Pancreas (tissue), 10 donors: ENCODE results near the gene GSS. TPM values are rescaled to one million over a fixed set of nuclear protein-coding genes. Genes with fewer than 3 reads are reported as not detected.

Experiments
- ATAC-seq, 4 donors: fragments of 200-7000 bp; cut with Tn5 transposase; one replicate each; pipeline versions ENCODE4 v1.8.0 to v1.9.1; 2020; ENCODE audit warnings: mild to moderate bottlenecking in 4 of 4, moderate library complexity in 4 of 4
- DNase-seq, 6 donors: peaks; one replicate each; pipeline ENCODE4 v3.0.0-alpha.2; 2020
- FAIRE-seq: peaks from 2 replicates; lab custom pipeline; 2012; peaks lifted over from hg19 to GRCh38; lab: Jason Lieb, UNC
- H3K27ac ChIP-seq, 4 donors: fragments of 200-600 bp; sonication (generic); 1 replicate in 3 of 4; 2 replicates in 1 of 4; pipeline versions ENCODE4 v1.5.0 to v1.8.0; 2020
- H3K27me3 ChIP-seq, 4 donors: fragments of 200-600 bp; one replicate each; pipeline ENCODE4 v1.8.0; 2021
- H3K36me3 ChIP-seq, 3 donors: fragments of 200-600 bp; sonication (generic) in 1 of 3; one replicate each; pipeline versions ENCODE4 v1.5.0 to v1.8.0; 2020 to 2021
- H3K4me1 ChIP-seq, 3 donors: fragments of 200-600 bp; one replicate each; pipeline ENCODE4 v1.8.0; 2021
- H3K4me3 ChIP-seq, 4 donors: fragments of 200-600 bp; sonication (generic) in 2 of 4; one replicate each; pipeline versions ENCODE4 v1.5.0 to v1.8.0; 2020 to 2021
- H3K9me3 ChIP-seq, 4 donors: fragments of 200-600 bp; one replicate each; pipeline ENCODE4 v1.8.0; 2021
- WGBS, 2 donors: extraction: QIAGEN DNeasy Blood & Tissue Kit; methylation state at CpG; one replicate each; pipeline ENCODE4 v1.1.7; 2013; 5-methylcytosine and 5-hydroxymethylcytosine counted together
- intact Hi-C, 3 donors: fragments of 100-400 bp; cut with DNase I; formaldehyde crosslinking; loops; one replicate each; pipeline versions ENCODE4 v1.11.1 to v1.14.2; 2022
- polyA plus RNA-seq, 2 donors: library from polyadenylated mRNA; stranded (reverse); fragments of 200-250 nt; gene quantifications; one replicate each; pipeline ENCODE4 v1.2.3, GENCODE V29; 2013
- total RNA-seq, 6 donors: library from RNA; stranded (reverse); fragmentation: NEBNext Ultra II Directional in 4 of 6; extraction: Animal tissue kit (Norgen Biotek cat#: 25700) in 4 of 6; gene quantifications; one replicate each; pipeline versions ENCODE4 v1.2.1 to v1.2.4, GENCODE V29; 2021 to 2023
- TF ChIP-seq, protein P1 (sequence below), 4 donors: fragments of 200-600 bp; sonication (generic) in 3 of 4; IDR thresholded peaks; one replicate each; pipeline versions ENCODE4 v1.5.0 to v1.8.0; 2021; ENCODE audit warnings: antibody characterized with exemption in 4 of 4
- donor health status: healthy with polysubstance abuse.
- donor health status: DM: no; HTN: no; CAD: no; lungs with moderate emphysema.
- donor health status: DM: no; HTN: no; CAD: no.
- donor health status: control.
- donor health status: control.
- donor health status: Bipolar disorder and iron deficiency.
- donor health status: DM: yes; HTN: yes; CAD: no.
- donor health status: DM: no; HTN: no; CAD: no.
- donor health status: DM: no; HTN: no; CAD: no.
- donor health status: DM: yes; HTN: yes; CAD: no.

Gene GSS
- total and polyA plus RNA-seq, 8 donors: 6.7 to 32.2 (median 14.4) TPM

DNA sequence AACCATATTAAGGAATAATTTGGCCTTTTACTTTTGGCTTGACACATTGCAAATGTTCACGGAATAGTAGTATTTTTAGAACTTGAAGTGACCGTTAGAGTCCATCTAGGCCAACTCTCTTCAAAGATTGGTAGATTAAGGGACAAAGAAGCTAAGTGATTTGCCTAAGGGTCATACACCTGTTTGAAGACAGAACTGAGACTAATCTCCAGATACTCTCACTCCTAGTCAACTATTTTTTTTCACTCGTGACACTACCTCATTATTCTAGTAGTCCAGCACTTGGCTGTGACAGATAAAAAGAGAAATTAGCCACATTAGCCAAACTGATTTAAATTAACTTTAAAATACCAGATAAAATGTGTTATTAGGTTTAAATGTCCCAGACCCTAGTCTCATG lies 68.6 kb downstream of the GSS start:
- TF ChIP-seq, protein P1, sequence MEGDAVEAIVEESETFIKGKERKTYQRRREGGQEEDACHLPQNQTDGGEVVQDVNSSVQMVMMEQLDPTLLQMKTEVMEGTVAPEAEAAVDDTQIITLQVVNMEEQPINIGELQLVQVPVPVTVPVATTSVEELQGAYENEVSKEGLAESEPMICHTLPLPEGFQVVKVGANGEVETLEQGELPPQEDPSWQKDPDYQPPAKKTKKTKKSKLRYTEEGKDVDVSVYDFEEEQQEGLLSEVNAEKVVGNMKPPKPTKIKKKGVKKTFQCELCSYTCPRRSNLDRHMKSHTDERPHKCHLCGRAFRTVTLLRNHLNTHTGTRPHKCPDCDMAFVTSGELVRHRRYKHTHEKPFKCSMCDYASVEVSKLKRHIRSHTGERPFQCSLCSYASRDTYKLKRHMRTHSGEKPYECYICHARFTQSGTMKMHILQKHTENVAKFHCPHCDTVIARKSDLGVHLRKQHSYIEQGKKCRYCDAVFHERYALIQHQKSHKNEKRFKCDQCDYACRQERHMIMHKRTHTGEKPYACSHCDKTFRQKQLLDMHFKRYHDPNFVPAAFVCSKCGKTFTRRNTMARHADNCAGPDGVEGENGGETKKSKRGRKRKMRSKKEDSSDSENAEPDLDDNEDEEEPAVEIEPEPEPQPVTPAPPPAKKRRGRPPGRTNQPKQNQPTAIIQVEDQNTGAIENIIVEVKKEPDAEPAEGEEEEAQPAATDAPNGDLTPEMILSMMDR (IDR thresholded peaks at IDR 0.05): no peak
- no peak overlapping the region for H3K4me3 ChIP-seq
- no peaks in the 10 kb centered on the region for H3K9me3 ChIP-seq
- H3K27ac ChIP-seq: no peak overlapping the region
- H3K27me3 ChIP-seq: no peaks in the 10 kb centered on the region
- DNase-seq: no peak
- WGBS, 2 donors: 45 to 58% methylated on average over 3 of the region's 3 CpGs
- intact Hi-C loops: no loop called here
- no peak for ATAC-seq
- peaks cover 0 to 8% (median 4%) of the 10 kb centered on the region in 3 donors for H3K36me3 ChIP-seq
- no peak for FAIRE-seq
- H3K4me1 ChIP-seq: peaks cover 4 to 15% (median 10%) of the 10 kb centered on the region in 3 donors

GRCh38 chr20:34886122-34886521 lies 69.5 kb downstream of the GSS start:
- intact Hi-C loops: no loop called here
- no peak for FAIRE-seq
- H3K27me3 ChIP-seq: no peaks in the 10 kb centered on the region
- H3K4me3 ChIP-seq: no peak overlapping the region
- H3K9me3 ChIP-seq: no peaks in the 10 kb centered on the region
- H3K27ac ChIP-seq: peak overlapping the region in 1 of 4 donors; percentile 16
- TF ChIP-seq, protein P1 (IDR thresholded peaks at IDR 0.05): no peak
- peaks cover 0 to 8% (median 4%) of the 10 kb centered on the region in 3 donors for H3K36me3 ChIP-seq
- no peak for DNase-seq
- 30 to 31% methylated on average over 3 of the region's 3 CpGs for WGBS, 2 donors
- H3K4me1 ChIP-seq: peaks cover 4 to 10% (median 10%) of the 10 kb centered on the region in 3 donors
- ATAC-seq: peak in 3 of 4 donors; percentile 48 to 79 (median 66)

- H3K27ac ChIP-seq: no peak overlapping the region
- H3K27me3 ChIP-seq: no peaks in the 10 kb centered on the region
- WGBS, 2 donors: 55 to 75% methylated on average over 1 of the region's 1 CpG
- FAIRE-seq: no peak
- no peak for DNase-seq
- H3K4me3 ChIP-seq: no peak overlapping the region
- H3K4me1 ChIP-seq: peaks cover 4 to 10% (median 10%) of the 10 kb centered on the region in 3 donors
- TF ChIP-seq, protein P1 (IDR thresholded peaks at IDR 0.05): no peak
- no peaks in the 10 kb centered on the region for H3K9me3 ChIP-seq
- H3K36me3 ChIP-seq: peaks cover 0 to 8% (median 4%) of the 10 kb centered on the region in 3 donors
- intact Hi-C loops: no loop called here
- ATAC-seq: no peak
These were observed 71.3 kb downstream of the GSS start for GRCh38 chr20:34884260-34884659.

DNA sequence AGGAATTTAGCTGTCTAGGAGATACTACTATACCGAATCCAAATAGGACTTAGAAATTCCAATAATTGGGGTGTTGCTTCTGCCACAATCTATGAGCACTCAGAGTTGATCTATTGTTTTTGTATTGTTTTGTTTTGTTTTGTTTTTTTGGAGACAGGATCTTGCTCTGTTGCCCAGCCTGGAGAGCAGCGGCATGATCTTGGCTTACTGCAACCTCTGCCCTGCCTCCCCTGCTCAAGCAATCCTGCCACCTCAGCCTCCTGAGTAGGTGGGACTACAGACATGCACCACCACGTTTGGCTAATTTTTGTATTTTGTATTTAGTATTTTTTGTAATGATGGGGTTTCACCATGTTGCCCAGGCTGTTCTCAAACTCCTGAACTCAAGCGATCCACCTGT lies 71.8 kb downstream of the GSS start:
- H3K9me3 ChIP-seq: no peaks in the 10 kb centered on the region
- WGBS, 2 donors: 84 to 90% methylated on average over 4 of the region's 4 CpGs
- H3K4me1 ChIP-seq: peaks cover 4 to 10% (median 10%) of the 10 kb centered on the region in 3 donors
- H3K36me3 ChIP-seq: peaks cover 0 to 8% (median 4%) of the 10 kb centered on the region in 3 donors
- DNase-seq: no peak
- no peak overlapping the region for H3K4me3 ChIP-seq
- intact Hi-C loops: no loop called here
- ATAC-seq: no peak
- no peaks in the 10 kb centered on the region for H3K27me3 ChIP-seq
- no peak overlapping the region for H3K27ac ChIP-seq
- TF ChIP-seq, protein P1 (IDR thresholded peaks at IDR 0.05): no peak
- FAIRE-seq: no peak

DNA sequence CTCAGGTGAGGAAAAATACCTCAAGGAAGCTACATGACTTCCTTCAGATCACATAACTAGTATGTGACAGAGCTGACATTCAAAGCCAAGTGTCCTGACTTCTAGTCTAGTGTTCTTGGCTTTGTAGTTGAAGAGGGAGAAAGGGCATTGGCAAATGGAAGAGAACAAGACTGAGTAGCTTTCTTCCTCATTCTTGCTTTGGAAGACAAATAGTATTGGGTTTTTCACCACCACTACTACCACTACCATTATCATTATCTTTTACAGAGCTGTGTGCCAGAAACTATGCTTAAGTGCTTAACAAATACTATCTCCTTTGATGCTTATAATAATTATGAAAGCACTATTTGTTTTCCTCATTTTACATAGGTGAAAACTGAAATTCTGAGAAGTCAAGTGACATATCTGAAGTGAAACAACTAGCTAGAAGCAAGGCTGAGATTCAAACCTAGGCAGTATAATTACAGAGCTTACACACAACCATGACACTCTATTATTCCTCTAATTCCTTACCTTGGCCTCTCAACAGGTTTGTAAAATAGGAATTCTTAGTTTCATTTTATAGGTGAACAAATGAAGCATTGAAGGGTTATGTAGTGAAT lies 72.4 kb downstream of the GSS start:
- Histone ChIP-seq H3K4me3 (no peak overlapping the region), H3K36me3 (peaks cover 0 to 8% (median 4%) of the 10 kb centered on the region in 3 donors), H3K27ac (no peak overlapping the region), H3K4me1 (peaks cover 4 to 10% (median 10%) of the 10 kb centered on the region in 3 donors), H3K27me3 (no peaks in the 10 kb centered on the region), H3K9me3 (no peaks in the 10 kb centered on the region)
- no peak for ATAC-seq
- intact Hi-C loops: no loop called here
- TF ChIP-seq, protein P1 (IDR thresholded peaks at IDR 0.05): no peak
- DNase-seq: no peak
- FAIRE-seq: no peak
